Caco-2 (cell line): Measurements from ENCODE around the gene CYTH2. TPM values are rescaled to one million over a fixed set of nuclear protein-coding genes. Genes with fewer than 3 reads are reported as not detected.
A peak's percentile ranks its signal among the peaks of the same experiment; 100 is the strongest.

Experiments
- BruUV-seq: library from RNA; stranded (reverse); fragments of 400-500 nt; replicated peaks from 2 replicates; lab custom pipeline; 2021; lab: Mats Ljungman, UMichigan
- CTCF ChIA-PET: fragments of 300-600 bp; sonication (Branson Sonifier 250); formaldehyde crosslinking; loops from one replicate; lab custom pipeline; 2022; ENCODE audit warnings: antibody characterized with exemption; lab: Charles Lee
- POLR2A ChIA-PET: fragments of 300-600 bp; sonication (Branson Sonifier 250); formaldehyde crosslinking; loops from one replicate; lab custom pipeline; 2022; ENCODE audit warnings: antibody characterized with exemption; lab: Charles Lee
- DNase-seq, 2 experiments: peaks; one replicate each; pipeline versions ENCODE4 v3.0.0 to v3.0.0-alpha.2; 2020 to 2022
- H3K27me3 ChIP-seq: replicated peaks from 2 replicates; pipeline ENCODE4 v1.6.0; 2011; ENCODE audit warnings: low read length; ENCODE audit not compliant: control insufficient read depth, insufficient read depth
- H3K36me3 ChIP-seq: 2 replicates; pipeline ENCODE4 v1.5.1; 2011; ENCODE audit warnings: low read length; ENCODE audit not compliant: control insufficient read depth, insufficient read depth
- H3K4me1 ChIP-seq: fragments of 250-450 bp; sonication (Bioruptor Pico); 2 replicates; pipeline ENCODE4 v1.5.1; 2020; ENCODE audit warnings: mild to moderate bottlenecking
- H3K4me3 ChIP-seq: 2 replicates; pipeline ENCODE4 v1.5.1; 2011; ENCODE audit warnings: low read depth, mild to moderate bottlenecking, control low read depth, low read length
- H3K9me3 ChIP-seq: fragments of 250-450 bp; sonication (Bioruptor Pico); 2 replicates; pipeline ENCODE4 v1.5.1; 2020; ENCODE audit warnings: mild to moderate bottlenecking, moderate library complexity
- H3K27ac Mint-ChIP-seq: one replicate; pipeline ENCODE4 v1.8.0; 2022; ENCODE audit warnings: mixed read lengths; ENCODE audit not compliant: unreplicated experiment
- H3K27me3 Mint-ChIP-seq: one replicate; pipeline ENCODE4 v1.8.0; 2022; ENCODE audit warnings: mixed read lengths; ENCODE audit not compliant: insufficient read depth, unreplicated experiment
- H3K36me3 Mint-ChIP-seq: one replicate; pipeline ENCODE4 v1.8.0; 2022; ENCODE audit warnings: mild to moderate bottlenecking, mixed read lengths; ENCODE audit not compliant: insufficient read depth, unreplicated experiment
- H3K4me1 Mint-ChIP-seq: one replicate; pipeline ENCODE4 v1.8.0; 2022; ENCODE audit warnings: low read depth, mixed read lengths; ENCODE audit not compliant: unreplicated experiment
- H3K4me3 Mint-ChIP-seq: one replicate; pipeline ENCODE4 v1.8.0; 2022; ENCODE audit warnings: mild to moderate bottlenecking, moderate library complexity, mixed read lengths; ENCODE audit not compliant: unreplicated experiment
- H3K9me3 Mint-ChIP-seq: one replicate; pipeline ENCODE4 v1.8.0; 2022; ENCODE audit warnings: mixed read lengths; ENCODE audit not compliant: unreplicated experiment
- intact Hi-C: fragments of 100-400 bp; cut with micrococcal nuclease; formaldehyde crosslinking; loops from one replicate; pipeline ENCODE4 v1.10.0; 2022; ENCODE audit not compliant: unreplicated experiment
- total RNA-seq: library from RNA; stranded (reverse); gene quantifications from 2 replicates; pipeline ENCODE4 v1.2.3, GENCODE V29; 2022
- TF ChIP-seq, protein P1 (sequence below), 2 experiments: fragments of 200-600 bp in 1 of 2; IDR thresholded peaks; 1 replicate in 1 of 2; 2 replicates in 1 of 2; pipeline versions ENCODE4 v1.5.1 to v1.8.0; 2011 to 2022; ENCODE audit warnings: antibody characterized with exemption in 1 of 2, control low read depth in 1 of 2, inconsistent platforms in 1 of 2, low read depth in 1 of 2, low read length in 1 of 2, mild to moderate bottlenecking in 1 of 2, moderate library complexity in 1 of 2; ENCODE audit not compliant: insufficient read depth in 1 of 2, severe bottlenecking in 1 of 2, unreplicated experiment in 1 of 2

CYTH2 gene
- total RNA-seq, 1 experiment from 2014 or later, result 74.6 TPM

DNA sequence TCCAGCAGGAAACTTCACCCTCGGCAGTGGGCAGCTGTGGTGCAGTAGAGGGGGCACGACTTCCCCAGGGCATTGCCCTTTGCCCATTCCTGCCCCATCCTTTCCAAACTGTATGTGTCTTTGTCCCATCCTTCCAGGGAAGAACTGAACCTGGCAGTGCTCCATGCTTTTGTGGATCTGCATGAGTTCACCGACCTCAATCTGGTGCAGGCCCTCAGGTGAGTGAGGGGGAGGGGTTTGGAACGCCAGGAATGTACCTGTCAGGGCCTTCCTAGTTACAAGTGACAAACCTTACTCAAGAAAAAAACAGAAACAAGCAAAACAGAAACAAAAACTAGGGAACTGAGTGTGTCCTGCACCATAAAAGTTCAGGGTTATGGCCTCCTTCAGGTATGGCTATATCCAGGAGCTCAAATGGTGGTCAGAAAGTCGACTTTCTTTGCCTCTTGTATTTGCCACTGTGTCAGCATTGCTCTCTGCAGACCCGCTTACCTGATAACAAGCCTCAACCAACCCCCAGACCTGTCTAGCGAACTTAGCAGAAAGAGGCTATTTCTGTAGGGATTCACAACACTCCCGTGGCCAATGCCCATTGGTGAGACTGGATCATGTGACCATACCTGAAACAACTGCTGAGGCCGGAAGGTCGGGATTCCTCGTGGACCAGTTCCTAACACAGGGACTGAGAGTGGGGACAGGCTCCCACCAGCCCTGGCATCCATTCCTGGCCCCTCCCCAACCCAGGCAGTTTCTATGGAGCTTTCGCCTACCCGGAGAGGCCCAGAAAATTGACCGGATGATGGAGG lies 4.2 kb downstream of the CYTH2 start:
- peak; percentile 52 to 68 for DNase-seq
- H3K27me3 ChIP-seq, result no peaks in the 10 kb centered on the region
- TF ChIP-seq, protein P1, sequence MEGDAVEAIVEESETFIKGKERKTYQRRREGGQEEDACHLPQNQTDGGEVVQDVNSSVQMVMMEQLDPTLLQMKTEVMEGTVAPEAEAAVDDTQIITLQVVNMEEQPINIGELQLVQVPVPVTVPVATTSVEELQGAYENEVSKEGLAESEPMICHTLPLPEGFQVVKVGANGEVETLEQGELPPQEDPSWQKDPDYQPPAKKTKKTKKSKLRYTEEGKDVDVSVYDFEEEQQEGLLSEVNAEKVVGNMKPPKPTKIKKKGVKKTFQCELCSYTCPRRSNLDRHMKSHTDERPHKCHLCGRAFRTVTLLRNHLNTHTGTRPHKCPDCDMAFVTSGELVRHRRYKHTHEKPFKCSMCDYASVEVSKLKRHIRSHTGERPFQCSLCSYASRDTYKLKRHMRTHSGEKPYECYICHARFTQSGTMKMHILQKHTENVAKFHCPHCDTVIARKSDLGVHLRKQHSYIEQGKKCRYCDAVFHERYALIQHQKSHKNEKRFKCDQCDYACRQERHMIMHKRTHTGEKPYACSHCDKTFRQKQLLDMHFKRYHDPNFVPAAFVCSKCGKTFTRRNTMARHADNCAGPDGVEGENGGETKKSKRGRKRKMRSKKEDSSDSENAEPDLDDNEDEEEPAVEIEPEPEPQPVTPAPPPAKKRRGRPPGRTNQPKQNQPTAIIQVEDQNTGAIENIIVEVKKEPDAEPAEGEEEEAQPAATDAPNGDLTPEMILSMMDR (IDR thresholded peaks at IDR 0.05; ENCODE audit: insufficient read depth in 1 of 2, low read depth in 1 of 2, low read length in 1 of 2, severe bottlenecking in 1 of 2, unreplicated experiment in 1 of 2), result no peak
- Mint-ChIP-seq H3K4me1 (peaks cover 7% of the 10 kb centered on the region), H3K9me3 (no peaks in the 10 kb centered on the region), H3K4me3 (no peak overlapping the region), H3K27ac (peak overlapping the region; percentile 56), H3K36me3 (peaks cover 86% of the 10 kb centered on the region), H3K27me3 (no peaks in the 10 kb centered on the region)
- peaks cover 9% of the 10 kb centered on the region for H3K36me3 ChIP-seq
- ChIA-PET CTCF (no interaction called here), POLR2A (no interaction called here)
- intact Hi-C loops, result no loop called here
- BruUV-seq, result no TSS peak
- H3K9me3 ChIP-seq, result no peaks in the 10 kb centered on the region
- H3K4me1 ChIP-seq, result peaks cover 11% of the 10 kb centered on the region; the same call in 1 of the 2 replicates
- no peak overlapping the region for H3K4me3 ChIP-seq

GRCh38 chr19:48474084-48474592 lies 5.0 kb downstream of the CYTH2 start:
- H3K27me3 Mint-ChIP-seq, result no peaks in the 10 kb centered on the region
- Histone ChIP-seq H3K4me1 (peaks cover 11% of the 10 kb centered on the region; the same call in 1 of the 2 replicates), H3K9me3 (no peaks in the 10 kb centered on the region), H3K4me3 (no peak overlapping the region), H3K27me3 (no peaks in the 10 kb centered on the region), H3K36me3 (peaks cover 9% of the 10 kb centered on the region)
- no TSS peak for BruUV-seq
- intact Hi-C loops, result no loop called here
- H3K4me1 Mint-ChIP-seq, result peaks cover 7% of the 10 kb centered on the region
- peak overlapping the region; percentile 53 for H3K27ac Mint-ChIP-seq
- POLR2A ChIA-PET, result no interaction called here
- TF ChIP-seq, protein P1 (IDR thresholded peaks at IDR 0.05; ENCODE audit: insufficient read depth in 1 of 2, low read depth in 1 of 2, low read length in 1 of 2, severe bottlenecking in 1 of 2, unreplicated experiment in 1 of 2), result no peak
- CTCF ChIA-PET, result no interaction called here
- no peaks in the 10 kb centered on the region for H3K9me3 Mint-ChIP-seq
- peaks cover 86% of the 10 kb centered on the region for H3K36me3 Mint-ChIP-seq
- no peak overlapping the region for H3K4me3 Mint-ChIP-seq
- DNase-seq, result no peak

DNA sequence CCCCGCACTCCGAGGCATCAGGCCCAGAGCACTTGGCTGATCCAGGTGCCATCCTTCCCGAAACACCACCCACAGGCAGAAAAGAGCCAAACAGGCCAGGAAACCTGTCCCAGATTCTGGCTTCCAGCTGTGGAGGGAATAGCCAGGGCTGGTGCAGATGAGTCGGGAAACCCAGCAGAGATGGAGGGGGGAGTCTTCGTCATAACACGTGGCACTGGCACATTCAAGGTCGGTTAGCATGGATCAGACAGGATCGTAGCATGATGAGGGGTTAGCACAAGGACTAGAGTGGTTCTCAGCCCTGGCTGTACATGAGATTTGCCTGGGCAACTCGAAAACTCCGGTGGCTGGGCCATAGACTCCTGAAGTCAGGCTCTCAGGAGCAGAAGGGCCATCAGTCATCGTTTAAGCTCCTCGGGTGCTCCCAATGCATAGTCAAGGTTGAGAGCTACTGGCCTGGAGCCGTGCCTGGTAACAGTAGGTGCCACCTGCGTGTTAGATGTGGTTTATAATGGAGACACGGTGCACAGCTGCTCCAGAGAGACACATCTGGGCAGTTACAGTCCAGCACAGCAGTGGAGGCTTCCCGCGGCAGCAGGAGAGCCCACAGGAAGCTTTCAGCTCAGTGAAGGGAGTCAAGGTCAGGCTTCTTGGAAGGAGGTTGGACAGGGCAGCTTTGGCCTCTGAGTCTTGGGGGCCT lies 6.3 kb downstream of the CYTH2 start:
- BruUV-seq, result no TSS peak
- no peak overlapping the region for H3K4me3 ChIP-seq
- no peak for DNase-seq
- ChIA-PET POLR2A (interaction anchor here (0.6 kb wide), 2 partner anchors 17 to 203 kb away, joined by 4 read pairs; no protein-coding TSS in a partner anchor), CTCF (interaction anchor here (0.6 kb wide), 2 partner anchors 18 to 134 kb away, joined by 3 read pairs; no protein-coding TSS in a partner anchor)
- no peaks in the 10 kb centered on the region for H3K27me3 ChIP-seq
- H3K36me3 ChIP-seq, result peaks cover 9% of the 10 kb centered on the region
- Mint-ChIP-seq H3K9me3 (no peaks in the 10 kb centered on the region), H3K27ac (no peak overlapping the region), H3K36me3 (peaks cover 86% of the 10 kb centered on the region), H3K27me3 (no peaks in the 10 kb centered on the region), H3K4me1 (peaks cover 13% of the 10 kb centered on the region), H3K4me3 (no peak overlapping the region)
- peaks cover 7% of the 10 kb centered on the region; the same call in 1 of the 2 replicates for H3K4me1 ChIP-seq
- intact Hi-C loops, result no loop called here
- TF ChIP-seq, protein P1 (IDR thresholded peaks at IDR 0.05; ENCODE audit: insufficient read depth in 1 of 2, low read depth in 1 of 2, low read length in 1 of 2, severe bottlenecking in 1 of 2, unreplicated experiment in 1 of 2), result no peak
- no peaks in the 10 kb centered on the region for H3K9me3 ChIP-seq
